HG03520 (cell line): ENCODE data around the gene MSMB.
"Not testable (repeated sequence)": the region's sequence is repeated elsewhere in the genome, so short reads cannot be mapped to it uniquely, and the experiment has no call there.

ENCODE experiments used
- ATAC-seq: cut with Tn5 transposase; IDR thresholded peaks from one replicate; pipeline ENCODE4 v1.9.1; 2021; ENCODE audit warnings: mild to moderate bottlenecking, moderate library complexity; ENCODE audit not compliant: unreplicated experiment

Gene MSMB

GRCh38 chr10:46070749-46071148 lies 24.7 kb upstream of the MSMB start:
- no peak for ATAC-seq

- no peak for ATAC-seq
These were observed 23.8 kb upstream of the MSMB start for GRCh38 chr10:46069771-46070463.

GRCh38 chr10:46068905-46069304 lies 22.8 kb upstream of the MSMB start:
- ATAC-seq = no peak

GRCh38 chr10:46068117-46068516 lies 22.0 kb upstream of the MSMB start:
- ATAC-seq = no peak

- no peak for ATAC-seq
These were observed 18.3 kb upstream of the MSMB start for GRCh38 chr10:46064269-46064817.

GRCh38 chr10:46062723-46063428 lies 16.8 kb upstream of the MSMB start:
- ATAC-seq = no peak

GRCh38 chr10:46060706-46061105 lies 14.6 kb upstream of the MSMB start:
- ATAC-seq = no peak

GRCh38 chr10:46057927-46058326 lies 11.9 kb upstream of the MSMB start:
- ATAC-seq = not testable (repeated sequence)

GRCh38 chr10:46057038-46057437 lies 11.0 kb upstream of the MSMB start:
- ATAC-seq = no peak

GRCh38 chr10:46055771-46056170 lies 9.7 kb upstream of the MSMB start:
- no peak for ATAC-seq

- no peak for ATAC-seq
These were observed 7.7 kb upstream of the MSMB start for GRCh38 chr10:46053534-46054434.

GRCh38 chr10:46052791-46053375 lies 6.8 kb upstream of the MSMB start:
- ATAC-seq = no peak

GRCh38 chr10:46052057-46052790 lies 6.2 kb upstream of the MSMB start:
- no peak for ATAC-seq

- ATAC-seq = no peak
These were observed 5.0 kb upstream of the MSMB start for GRCh38 chr10:46050941-46051623.

- not testable (repeated sequence) for ATAC-seq
These were observed 3.4 kb upstream of the MSMB start for GRCh38 chr10:46049497-46049831.

- ATAC-seq = no peak
These were observed 2.1 kb upstream of the MSMB start for GRCh38 chr10:46048152-46048551.

- ATAC-seq = no peak
These were observed 3.5 kb downstream of the MSMB start for GRCh38 chr10:46042527-46042926.

- no peak for ATAC-seq
These were observed 6.1 kb downstream of the MSMB start for GRCh38 chr10:46040004-46040403.

GRCh38 chr10:46037107-46037825 lies 8.8 kb downstream of the MSMB start:
- no peak for ATAC-seq
